HCT116 (cell line): Measurements from ENCODE around the gene KLHL15.

Experiments
- EZH2 ChIP-seq: fragments of 200-600 bp; sonication (generic); IDR thresholded peaks from 2 replicates; pipeline ENCODE4 v1.6.1; 2017; ENCODE audit warnings: antibody characterized with exemption, mixed run types
- RAD21 ChIP-seq: IDR thresholded peaks from 2 replicates; pipeline ENCODE4 v1.6.1; 2012; ENCODE audit warnings: low read depth, mild to moderate bottlenecking
- YY1 ChIP-seq: IDR thresholded peaks from 2 replicates; pipeline ENCODE4 v1.6.1; 2011; ENCODE audit warnings: low read length, low read depth, moderate library complexity, mild to moderate bottlenecking; ENCODE audit not compliant: insufficient replicate concordance; ENCODE audit errors: extremely low read depth
- TF ChIP-seq, protein P1 (sequence below): IDR thresholded peaks from 2 replicates; pipeline ENCODE4 v1.6.1; 2011; ENCODE audit warnings: mild to moderate bottlenecking, low read length, moderate library complexity; ENCODE audit not compliant: insufficient replicate concordance; ENCODE audit errors: extremely low read depth
- TF ChIP-seq, protein P2 (sequence below), 3 experiments: fragments of 200-600 bp in 1 of 3; sonication (generic) in 1 of 3; IDR thresholded peaks in 2 of 3; conservative IDR thresholded peaks in 1 of 3; 2 replicates each; pipeline ENCODE4 v1.5.1; 2012 to 2017; ENCODE audit warnings: low read depth in 2 of 3, low read length in 2 of 3, antibody characterized with exemption in 1 of 3, borderline replicate concordance in 1 of 3, control low read depth in 1 of 3, mild to moderate bottlenecking in 1 of 3, mixed read lengths in 1 of 3, mixed run types in 1 of 3, moderate library complexity in 1 of 3; ENCODE audit not compliant: insufficient read depth in 1 of 3

- TF ChIP-seq, protein P1, sequence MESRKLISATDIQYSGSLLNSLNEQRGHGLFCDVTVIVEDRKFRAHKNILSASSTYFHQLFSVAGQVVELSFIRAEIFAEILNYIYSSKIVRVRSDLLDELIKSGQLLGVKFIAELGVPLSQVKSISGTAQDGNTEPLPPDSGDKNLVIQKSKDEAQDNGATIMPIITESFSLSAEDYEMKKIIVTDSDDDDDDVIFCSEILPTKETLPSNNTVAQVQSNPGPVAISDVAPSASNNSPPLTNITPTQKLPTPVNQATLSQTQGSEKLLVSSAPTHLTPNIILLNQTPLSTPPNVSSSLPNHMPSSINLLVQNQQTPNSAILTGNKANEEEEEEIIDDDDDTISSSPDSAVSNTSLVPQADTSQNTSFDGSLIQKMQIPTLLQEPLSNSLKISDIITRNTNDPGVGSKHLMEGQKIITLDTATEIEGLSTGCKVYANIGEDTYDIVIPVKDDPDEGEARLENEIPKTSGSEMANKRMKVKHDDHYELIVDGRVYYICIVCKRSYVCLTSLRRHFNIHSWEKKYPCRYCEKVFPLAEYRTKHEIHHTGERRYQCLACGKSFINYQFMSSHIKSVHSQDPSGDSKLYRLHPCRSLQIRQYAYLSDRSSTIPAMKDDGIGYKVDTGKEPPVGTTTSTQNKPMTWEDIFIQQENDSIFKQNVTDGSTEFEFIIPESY, result no peak
- TF ChIP-seq, protein P2, sequence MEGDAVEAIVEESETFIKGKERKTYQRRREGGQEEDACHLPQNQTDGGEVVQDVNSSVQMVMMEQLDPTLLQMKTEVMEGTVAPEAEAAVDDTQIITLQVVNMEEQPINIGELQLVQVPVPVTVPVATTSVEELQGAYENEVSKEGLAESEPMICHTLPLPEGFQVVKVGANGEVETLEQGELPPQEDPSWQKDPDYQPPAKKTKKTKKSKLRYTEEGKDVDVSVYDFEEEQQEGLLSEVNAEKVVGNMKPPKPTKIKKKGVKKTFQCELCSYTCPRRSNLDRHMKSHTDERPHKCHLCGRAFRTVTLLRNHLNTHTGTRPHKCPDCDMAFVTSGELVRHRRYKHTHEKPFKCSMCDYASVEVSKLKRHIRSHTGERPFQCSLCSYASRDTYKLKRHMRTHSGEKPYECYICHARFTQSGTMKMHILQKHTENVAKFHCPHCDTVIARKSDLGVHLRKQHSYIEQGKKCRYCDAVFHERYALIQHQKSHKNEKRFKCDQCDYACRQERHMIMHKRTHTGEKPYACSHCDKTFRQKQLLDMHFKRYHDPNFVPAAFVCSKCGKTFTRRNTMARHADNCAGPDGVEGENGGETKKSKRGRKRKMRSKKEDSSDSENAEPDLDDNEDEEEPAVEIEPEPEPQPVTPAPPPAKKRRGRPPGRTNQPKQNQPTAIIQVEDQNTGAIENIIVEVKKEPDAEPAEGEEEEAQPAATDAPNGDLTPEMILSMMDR (IDR thresholded peaks at IDR 0.05 in 2 of 3, conservative IDR thresholded peaks at IDR 0.05 in 1 of 3; ENCODE audit: borderline replicate concordance in 1 of 3, insufficient read depth in 1 of 3, low read depth in 2 of 3, low read length in 2 of 3), result no peak
- TF ChIP-seq RAD21, result no peak
- no peak for TF ChIP-seq EZH2
- TF ChIP-seq YY1, result no peak
These were observed 82.8 kb downstream of the KLHL15 start for GRCh38 chrX:23944234-23944633.
